GM18498 (cell line): ENCODE results near the gene GALNT16.

Experiments
- ATAC-seq: cut with Tn5 transposase; IDR thresholded peaks from one replicate; pipeline ENCODE4 v1.9.1; 2021; ENCODE audit warnings: mild to moderate bottlenecking, moderate library complexity; ENCODE audit not compliant: unreplicated experiment

GALNT16 gene

DNA sequence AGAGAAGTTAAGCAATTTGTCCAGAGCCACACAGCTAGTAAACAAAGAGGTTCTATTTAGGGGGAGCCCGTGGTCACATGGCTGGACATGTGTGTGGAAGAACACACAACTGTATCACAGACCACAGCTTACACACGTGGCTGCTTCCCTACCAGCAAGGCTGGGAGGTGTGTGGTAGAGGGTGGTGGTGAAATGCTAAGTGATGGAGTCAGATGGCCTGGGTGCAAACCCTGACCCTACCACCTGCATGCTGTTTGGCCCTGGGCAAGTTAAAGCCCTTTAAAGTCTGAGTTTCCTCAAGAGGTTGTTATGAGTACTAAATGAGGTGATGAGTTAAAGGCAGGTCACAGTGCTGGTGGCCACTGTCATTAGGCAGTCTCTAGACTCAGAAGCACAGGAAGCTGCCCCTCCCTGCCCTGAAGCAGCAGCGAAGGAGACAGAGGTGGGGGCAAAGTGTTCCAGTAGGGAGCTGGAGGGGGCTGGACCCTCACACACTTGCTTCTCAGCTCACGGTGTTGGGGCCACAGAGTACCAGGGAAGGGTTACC lies 73.9 kb downstream of the GALNT16 start:
- no peak for ATAC-seq

DNA sequence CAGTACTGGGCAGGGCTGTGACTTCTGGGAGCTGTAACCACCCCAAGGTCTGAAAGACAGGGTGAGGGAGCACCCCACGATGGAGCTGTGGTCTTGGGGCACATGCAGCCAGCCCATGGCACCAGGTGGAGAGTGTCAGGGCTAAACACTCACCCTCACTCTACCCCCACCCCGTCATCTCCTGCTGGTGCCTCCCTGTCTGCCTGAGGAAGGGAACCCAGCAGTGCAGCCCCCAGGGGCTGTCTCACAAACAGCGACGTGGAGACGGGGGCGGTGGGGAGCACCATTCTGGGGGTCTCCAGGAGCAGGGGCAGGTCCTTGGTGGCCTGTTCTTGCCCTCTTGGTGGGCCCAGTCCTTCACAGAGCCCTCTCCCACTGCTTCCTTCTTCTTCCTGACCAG lies 74.6 kb downstream of the GALNT16 start:
- ATAC-seq, result no peak

DNA sequence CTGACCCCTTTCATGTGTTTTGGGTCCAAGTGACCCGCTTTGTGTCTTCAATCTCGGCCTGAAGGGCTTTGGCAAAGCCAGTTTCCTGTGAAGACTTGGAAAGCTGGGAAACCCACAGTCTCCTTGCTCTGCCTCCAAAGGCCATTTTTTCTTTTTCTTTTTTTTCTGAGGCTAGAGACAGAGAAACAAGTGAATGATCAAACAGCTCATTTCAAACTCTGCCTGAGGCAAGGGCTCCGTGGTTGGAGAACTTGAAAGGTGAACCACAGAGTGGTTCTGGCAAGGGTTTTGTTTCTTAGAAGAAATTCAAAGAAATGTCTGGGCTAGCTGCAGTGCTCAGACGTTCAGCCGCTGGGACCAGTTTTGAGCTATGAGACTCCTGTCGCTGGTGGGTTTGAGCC lies 75.4 kb downstream of the GALNT16 start:
- ATAC-seq, result no peak

DNA sequence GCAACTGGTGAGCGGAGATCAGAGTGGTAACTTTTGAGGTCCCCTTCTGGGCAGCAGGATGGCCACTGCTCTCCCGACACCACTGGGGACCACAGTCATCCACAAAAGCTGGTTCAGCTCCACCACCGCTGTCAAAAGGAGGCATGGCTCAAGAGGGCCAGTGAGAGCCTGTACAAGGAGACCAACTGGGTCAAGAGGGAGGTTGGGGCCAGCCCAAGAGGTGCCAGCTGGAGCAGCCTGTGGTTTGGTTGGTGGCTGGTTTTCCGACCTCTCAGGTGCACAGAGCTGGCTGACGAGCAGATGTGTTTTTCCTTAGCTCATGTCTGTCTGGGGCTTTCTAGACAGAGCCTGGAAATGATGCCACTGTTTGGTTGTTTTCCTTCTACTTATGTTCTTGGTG lies 78.0 kb downstream of the GALNT16 start:
- no peak for ATAC-seq

DNA sequence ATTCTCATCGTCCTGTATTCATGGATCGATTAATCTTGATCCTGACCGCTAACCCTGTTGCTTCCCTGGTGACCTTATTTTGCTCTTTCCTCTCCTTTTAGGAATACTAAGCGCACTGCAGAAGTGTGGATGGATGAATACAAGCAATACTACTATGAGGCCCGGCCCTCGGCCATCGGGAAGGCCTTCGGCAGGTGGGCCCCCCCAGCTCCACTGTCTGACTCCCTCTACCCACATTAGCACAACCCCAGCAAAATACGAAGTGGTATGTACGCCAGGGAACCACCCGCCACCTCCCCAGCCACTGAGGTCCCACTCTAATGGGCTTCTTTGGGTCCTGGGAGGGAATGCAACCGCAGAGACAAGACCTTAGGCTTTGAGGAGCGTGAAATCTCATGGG lies 79.5 kb downstream of the GALNT16 start:
- no peak for ATAC-seq

DNA sequence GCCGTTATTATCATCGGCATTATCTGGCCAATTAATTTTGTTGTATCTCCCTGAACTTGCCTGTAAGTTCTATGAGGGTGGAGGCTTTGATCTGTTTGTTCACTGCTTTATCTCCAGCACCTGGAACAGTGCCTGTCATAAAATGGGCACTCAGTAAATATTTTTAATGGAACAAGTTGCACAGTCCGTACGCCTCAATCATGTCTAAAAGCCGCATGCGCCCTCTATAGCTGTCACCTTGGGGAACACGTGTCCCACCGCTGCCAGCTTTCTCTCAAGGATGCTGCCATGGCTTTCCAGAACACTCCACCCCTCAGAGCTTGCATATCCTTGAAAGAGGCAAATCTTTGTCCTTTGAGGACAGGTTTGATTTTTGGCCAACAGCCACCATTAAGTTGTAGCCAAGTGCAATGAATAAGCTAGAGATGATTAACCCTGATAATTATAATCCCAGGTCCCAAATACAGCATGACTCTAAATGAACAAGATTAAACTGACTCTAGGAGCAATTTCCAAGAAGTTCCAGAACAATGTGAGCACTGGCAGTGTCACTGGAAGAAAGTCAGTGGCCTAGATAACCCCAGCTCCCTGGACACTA lies 83.1 kb downstream of the GALNT16 start:
- ATAC-seq, result no peak

DNA sequence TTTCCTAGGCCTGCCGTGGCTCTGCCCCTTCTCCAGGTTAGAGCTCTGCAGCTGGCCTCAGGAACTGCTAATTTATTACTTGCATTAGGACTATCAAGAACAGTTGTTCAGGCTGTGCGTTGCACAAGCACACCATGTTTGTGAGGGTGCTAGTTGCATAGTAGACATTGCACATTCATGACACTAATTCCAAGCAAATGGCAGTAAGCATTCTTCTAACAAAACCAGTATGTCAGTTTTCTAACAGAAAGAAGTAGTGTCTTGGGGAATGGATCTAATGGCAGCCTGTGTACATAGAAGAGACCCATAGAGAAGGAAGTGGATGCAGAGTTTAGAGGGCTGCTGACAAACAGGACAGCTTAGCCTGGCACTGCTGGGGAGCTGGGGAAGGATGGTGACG lies 84.2 kb downstream of the GALNT16 start:
- no peak for ATAC-seq

DNA sequence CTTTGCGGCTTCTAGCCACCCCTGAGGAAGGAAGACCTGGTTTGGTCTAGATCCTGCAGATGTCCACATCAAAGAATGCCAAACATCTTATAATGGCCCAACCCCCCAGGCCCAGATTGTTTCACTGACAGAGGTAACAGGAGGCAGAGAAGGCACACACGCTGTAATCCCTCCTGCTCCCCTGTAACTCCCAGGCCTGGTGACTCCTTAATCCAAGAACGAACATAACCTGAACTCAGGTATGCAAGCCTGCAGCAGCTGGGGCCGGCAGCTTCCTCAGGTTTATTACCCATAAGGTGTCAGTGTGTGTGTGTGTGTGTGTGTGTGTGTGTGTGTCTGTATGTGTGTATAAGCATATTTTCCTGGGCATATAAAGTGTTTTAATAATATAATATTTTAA lies 85.4 kb downstream of the GALNT16 start:
- no peak for ATAC-seq

DNA sequence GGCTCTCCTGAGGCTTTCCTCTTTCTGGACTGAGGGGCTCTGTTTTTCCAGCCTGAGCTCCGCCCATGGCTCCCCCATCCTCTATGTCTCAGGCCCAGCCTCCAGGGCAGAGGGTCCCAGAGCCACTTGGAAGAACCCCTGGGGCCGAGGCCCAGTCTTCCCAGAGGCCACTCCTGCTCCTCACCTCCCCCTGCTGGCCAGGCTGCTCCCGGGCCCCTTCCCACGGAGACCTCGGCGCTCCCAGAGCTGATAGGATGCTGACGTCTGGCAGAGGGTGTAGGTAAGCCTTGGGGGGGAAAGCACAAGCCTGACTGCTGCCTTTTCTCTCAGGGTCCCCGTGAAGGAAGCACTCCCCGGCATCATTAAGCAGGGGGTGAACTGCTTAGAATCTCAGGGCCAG lies 86.8 kb downstream of the GALNT16 start:
- no peak for ATAC-seq

DNA sequence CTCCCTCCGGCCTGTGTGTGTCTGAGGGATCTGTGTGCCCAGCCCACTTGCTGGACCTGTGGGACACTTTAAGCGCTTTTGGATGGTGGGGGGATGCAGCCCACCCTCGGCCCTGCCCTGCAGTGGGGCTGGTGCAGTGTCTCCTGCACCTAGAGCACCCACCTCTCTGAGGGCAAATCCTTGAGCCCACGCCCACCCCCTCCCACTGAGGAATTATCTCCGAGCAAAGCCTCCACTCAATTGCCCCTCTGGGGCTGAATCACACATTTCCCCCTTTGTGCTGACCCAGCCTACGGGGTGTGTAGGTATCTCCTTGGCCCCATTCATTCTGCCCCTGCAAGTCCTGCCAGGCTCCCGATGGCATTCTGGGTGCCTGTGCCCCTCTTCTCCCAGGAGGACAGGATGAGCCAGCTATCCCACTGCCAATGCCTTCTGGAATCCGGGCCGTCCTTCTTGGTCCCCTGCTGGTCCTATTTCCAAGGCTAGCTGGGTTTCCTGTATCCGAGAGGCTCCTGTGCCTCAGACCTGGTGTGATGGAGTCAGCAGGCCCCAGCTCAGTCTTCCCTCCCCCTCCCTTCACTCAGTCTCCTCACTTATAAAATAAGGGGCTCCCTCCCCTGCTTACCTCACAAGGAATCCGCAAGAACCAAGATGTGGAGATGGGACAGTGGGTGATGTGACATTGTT lies 89.3 kb downstream of the GALNT16 start:
- ATAC-seq, result no peak

DNA sequence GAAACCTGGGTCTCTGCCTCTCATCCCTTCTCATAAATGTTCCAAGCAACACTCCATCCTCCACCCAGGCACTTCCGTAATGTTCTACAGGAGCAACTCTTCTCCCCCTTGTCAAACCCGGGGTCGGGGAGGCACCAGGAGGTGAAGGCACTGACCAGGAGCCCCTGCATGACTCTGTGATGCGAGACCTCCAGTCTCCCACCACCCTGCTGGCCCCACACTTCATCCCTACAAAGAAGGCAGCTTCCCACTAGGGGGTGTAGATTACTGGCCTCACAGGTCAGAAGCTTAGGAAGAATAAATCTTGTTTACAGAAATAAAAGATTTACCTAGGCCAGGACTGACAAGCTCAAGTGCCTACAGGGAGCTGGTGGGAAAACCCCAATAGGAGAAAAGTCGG lies 90.9 kb downstream of the GALNT16 start:
- no peak for ATAC-seq

DNA sequence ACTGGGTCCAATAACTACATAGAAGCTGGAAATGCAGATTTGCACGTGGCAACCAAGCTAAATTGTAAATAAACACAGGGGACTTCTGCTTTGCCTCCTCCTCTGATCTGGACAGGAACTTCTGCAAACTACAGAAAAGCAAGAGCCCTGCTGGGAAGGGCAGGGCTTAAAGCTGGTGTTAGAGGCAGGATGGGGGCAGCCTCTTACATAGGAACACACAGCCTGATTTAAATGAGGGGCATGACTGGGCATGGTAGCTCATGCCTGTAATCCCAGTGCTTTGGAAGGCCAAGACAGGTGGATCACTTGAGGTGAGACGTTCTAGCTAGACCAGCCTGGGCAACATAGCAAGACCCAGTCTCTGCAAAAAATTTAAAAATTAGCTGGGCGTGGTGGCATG lies 91.4 kb downstream of the GALNT16 start:
- ATAC-seq, result no peak

DNA sequence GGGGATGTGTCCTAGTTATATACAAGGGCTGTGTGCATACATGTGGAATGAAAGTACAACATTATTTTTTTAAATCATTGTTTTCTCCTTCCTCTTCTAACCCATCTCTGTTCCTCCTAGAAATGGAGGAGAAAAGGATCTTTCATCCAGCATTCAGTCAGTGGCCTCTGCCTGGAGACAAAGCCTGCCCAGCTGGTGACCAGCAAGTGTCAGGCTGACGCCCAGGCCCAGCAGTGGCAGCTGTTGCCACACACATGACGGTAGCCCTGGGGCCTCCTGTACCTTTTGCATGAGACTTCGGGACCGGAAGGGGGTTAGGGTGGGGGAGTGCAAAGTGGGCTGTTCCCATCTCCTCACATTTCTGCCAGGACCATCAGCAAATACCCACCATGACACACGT lies 92.0 kb downstream of the GALNT16 start:
- no peak for ATAC-seq

DNA sequence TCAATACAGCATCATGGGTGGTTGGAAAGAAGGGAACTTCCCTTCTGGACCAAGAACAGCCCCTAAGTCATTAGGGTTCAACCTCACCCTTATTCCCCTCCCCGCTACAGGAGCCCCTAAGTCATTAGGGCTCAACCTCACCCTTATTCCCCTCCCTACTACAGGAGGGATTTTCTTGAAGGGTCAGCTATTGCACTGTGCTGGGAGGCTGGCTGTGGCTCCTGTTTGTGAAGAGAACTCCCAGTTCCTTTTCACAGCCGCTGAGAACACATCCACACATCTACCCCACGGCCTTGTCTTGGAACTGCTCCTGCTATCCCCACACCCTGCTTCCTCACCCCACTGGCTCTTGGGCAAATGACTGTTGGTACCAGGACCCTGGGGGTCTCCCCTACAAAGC lies 93.2 kb downstream of the GALNT16 start:
- no peak for ATAC-seq

DNA sequence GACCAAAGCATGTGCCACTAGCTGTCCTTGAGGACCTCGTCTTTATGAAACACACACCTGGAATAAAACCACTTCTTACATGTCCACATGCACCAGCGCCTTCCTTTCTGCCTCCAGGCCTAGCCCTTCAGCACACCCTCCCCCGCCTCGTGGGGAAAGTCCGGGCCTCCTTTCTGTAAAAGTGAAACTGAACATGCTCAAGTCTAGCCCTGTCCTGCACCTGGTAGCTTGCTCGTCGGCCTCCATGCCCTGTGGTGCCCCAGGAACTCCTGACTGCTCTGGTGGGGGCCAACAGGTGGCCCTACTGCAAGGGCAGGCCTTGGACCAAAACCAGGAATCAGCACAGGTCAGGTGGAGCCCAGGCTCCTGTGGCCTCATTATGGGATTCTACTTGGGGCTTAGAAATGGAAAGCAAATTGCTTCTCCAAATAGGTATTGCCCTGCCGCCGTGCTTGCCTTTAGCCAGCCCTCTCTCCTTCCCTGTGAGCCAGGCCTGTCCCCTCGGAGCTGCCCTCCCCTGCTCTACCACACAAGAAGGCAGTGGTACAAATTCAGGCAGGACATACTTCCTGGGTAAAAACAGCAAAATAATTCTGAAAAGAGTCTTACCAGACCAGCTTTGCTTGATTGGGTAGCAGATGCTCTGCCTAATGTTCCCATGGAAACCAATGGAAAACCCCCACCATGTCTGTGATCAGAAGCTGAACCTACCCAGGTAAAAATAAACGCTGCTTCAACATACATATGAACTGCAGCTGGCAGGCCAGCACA lies 94.6 kb downstream of the GALNT16 start:
- peak; percentile 92 for ATAC-seq

DNA sequence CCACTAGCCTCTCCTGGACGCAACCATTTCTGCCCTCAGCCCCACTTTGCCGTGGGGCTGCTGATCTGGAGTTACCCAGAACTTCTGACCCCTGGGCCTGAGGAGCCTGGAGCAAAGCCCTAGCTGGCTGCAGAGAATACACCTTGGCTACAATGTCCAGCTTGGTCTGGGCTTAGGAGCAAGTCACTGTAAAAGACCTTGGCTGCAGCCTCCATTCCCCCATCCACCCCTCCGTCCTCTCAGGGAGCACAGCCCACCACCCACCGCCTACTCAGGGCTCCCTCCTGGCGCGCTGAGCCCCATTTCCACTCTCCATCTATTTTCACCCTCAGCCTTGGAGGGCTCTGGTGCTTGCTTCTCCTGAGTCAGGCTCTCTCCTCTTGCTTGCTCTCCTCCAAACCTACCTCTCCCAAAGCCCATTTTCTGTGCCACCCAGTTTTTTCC lies 95.2 kb downstream of the GALNT16 start:
- no peak for ATAC-seq

DNA sequence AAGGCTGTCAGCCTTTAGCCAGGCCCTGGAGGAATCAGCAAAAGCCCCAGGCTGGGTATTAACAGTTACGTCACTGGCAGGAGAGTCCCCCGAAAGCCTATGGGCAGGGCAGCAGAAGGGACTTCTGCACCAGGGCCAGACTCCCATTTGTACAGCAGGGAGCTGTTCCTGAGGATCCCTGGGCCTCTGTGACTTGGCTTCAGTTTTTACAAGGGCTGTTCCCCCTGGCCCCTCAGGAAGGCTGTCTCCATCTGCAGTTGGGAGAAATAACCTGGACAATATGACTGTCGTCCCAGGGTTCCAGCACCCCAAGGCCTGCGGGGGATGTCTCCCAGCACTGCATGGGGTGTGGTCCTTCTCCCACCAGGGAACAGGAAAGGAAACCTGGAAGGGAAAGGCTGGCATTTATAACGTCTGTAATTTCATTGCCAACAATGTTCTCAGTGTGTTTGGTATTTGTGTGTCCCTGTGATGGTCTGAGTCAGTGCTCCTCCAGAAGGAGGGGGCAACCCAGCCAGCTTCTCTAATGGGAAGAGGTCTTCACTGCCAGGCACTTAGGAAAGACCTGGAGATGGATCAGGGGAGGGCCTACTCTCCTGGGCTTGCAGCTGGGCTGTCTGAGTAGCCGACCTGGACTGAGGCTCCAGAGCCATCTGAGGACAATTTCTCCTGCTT lies 95.8 kb downstream of the GALNT16 start:
- no peak for ATAC-seq

DNA sequence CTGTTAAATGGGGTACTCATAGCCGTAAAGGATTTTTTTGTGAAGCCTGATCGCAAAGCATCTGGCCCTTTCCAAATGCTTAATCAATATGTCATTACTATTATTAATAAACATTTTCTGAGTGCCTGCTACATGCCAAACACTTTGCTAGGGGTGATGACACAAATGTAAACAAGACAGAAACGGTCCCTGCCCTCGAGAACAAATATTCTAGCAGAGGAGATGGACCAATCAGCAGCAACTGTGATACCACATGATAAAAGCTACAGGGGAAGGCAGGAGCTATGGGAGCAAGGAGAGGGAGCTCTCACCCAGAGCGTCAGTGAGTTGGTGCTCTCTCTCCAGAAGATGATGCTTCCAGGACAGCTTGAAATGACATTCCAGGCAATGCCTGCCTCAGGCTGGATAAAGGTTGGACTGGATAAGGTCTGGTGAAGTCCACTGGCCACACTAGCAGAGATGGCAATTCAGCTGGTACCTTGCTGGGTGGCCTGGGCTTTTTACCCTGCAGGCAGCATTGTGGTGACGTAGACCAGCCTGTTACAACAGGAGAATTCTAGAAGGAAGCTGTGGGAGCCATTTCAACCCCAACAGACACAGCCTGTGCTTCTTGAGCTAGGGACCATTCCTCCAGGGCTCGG lies 97.1 kb downstream of the GALNT16 start:
- ATAC-seq, result no peak

DNA sequence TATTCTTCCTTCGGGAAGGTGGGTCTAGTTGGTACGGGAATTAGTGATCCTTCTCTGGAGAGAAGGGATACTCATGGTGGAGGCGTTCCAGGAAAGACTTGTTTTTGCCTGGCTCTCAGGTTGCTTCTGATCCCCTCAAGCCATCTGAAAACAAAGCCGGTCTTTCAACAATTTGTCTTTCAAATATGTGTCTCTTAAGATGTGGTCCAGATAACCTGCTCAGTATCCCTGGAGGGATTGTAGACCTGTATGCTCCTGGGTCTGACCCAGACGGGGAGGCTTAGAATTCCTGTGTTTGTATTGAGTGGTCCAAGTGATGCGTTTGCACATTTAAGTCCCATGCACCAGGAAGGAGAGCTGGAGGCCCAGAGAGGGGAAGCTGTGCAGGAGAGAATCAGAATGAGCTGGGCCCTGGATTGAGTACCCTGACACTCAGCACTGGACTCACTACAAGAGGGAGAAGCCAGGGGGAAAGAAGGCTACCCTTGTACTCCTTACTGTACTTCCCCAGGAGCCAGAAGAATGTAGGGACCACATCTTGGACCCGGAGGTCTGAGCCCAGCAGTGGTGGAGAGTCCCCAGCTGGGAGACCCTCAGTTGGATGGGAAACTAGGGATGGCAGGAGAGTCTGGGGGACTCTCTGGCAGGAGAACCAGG lies 97.7 kb downstream of the GALNT16 start:
- ATAC-seq, result no peak

DNA sequence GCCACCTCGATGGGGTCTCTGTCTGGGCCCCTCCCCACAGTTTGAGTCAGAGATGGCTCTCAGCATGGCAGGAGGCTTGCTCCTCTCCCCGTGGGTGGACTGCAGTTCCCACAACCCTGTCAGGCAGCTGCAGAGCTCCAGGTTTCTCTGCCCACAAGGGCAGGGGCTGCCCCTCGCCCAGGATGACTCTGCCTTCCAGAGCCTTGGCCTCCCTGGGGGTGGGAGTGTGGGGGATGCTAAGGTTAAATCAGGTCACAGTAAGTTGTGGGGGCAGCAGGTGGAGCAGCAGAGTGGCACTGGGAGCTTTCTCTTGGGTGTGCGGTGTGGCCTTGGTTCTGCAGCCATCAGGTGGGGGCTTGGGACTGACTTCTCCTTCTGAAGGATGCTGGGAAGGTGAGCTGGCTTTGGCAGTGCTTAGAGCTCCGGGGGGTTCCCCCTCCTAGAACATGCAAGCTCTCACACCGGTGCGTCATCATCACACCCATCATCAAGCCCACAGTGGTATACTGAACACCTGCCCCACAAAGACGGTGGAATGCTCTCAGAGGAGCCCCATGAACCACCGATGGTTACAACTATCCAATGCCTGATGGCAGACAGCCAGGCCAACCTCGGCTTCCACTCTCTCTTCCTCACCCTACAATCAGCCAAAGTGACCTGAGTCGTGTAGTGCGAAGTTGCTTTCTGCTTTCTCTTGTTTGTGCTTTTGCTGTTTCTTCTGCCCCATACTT lies 98.4 kb downstream of the GALNT16 start:
- no peak for ATAC-seq
